ENCODE results near the gene ZIC4. TPM values are rescaled to one million over a fixed set of nuclear protein-coding genes. Genes with fewer than 3 reads are reported as not detected.

Gene ZIC4
- total RNA-seq, 1 donor from 2014 or later = not detected

DNA sequence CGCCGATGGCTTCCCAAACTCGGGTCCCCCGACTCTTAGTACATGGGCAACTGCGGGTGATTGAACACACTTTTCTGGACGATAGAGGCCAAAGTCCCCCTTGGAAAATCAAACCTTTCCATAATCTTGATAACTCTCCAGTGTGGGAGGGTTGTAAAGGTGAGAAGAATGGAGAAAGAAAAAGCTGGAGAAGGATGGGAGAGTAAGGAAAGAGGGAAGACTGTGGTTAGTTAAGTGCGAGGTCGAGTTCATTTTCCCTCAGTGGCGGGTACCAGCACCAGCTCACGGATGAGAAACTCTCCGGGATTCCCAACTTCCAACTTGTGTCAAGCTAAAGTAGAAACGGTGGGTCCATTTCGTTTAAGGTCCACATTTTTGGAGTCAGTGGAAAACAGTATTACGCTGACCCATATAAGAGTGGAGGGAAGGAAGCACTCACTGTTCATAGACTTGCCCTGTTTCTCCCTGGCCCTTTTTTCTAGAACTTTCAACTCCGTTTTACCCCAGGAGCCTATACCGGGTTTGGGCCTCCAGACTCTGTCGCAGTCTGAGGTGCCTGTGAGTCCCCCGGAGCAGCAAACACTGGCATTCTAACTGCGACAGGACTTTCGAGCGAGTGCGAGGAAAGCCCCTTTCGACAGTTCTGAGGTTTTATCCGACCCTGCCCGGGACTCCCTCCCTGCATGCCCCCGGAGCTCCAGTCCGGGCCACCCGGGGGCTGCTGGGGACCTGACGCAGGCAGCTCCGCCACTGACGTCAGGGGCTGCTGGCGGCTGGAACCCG is 17.6 kb upstream of the ZIC4 start:
- no peaks in the 10 kb centered on the region for H3K9me3 ChIP-seq
- TF ChIP-seq, protein P1, sequence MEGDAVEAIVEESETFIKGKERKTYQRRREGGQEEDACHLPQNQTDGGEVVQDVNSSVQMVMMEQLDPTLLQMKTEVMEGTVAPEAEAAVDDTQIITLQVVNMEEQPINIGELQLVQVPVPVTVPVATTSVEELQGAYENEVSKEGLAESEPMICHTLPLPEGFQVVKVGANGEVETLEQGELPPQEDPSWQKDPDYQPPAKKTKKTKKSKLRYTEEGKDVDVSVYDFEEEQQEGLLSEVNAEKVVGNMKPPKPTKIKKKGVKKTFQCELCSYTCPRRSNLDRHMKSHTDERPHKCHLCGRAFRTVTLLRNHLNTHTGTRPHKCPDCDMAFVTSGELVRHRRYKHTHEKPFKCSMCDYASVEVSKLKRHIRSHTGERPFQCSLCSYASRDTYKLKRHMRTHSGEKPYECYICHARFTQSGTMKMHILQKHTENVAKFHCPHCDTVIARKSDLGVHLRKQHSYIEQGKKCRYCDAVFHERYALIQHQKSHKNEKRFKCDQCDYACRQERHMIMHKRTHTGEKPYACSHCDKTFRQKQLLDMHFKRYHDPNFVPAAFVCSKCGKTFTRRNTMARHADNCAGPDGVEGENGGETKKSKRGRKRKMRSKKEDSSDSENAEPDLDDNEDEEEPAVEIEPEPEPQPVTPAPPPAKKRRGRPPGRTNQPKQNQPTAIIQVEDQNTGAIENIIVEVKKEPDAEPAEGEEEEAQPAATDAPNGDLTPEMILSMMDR (IDR thresholded peaks at IDR 0.05) = no peak
- no peak overlapping the region for H3K27ac ChIP-seq
- H3K4me1 ChIP-seq = peaks cover 12% of the 10 kb centered on the region
- ATAC-seq (no peak), DNase-seq (no peak)
- H3K36me3 ChIP-seq = no peaks in the 10 kb centered on the region
- H3K27me3 ChIP-seq (ENCODE audit: low read depth) = peaks cover 77% of the 10 kb centered on the region
- intact Hi-C loops (cut with DNase I) = no loop called here
- H3K4me3 ChIP-seq = no peak overlapping the region

DNA sequence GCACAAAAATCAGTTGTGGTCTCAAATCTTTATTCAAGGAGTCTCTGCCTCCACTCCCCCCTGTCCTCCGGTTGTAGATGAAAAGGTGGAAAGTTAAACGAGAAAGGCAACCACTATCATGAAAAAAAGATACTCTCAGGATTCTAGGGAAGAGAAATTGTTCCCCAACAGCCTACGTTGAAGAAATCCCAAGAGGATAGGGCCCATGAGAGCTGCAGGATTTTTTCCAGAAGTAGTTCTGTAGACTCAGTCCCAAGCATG is 17.1 kb upstream of the ZIC4 start:
- DNase-seq (no peak), ATAC-seq (no peak)
- H3K4me3 ChIP-seq = no peak overlapping the region
- H3K36me3 ChIP-seq = no peaks in the 10 kb centered on the region
- intact Hi-C loops (cut with DNase I) = no loop called here
- H3K9me3 ChIP-seq = no peaks in the 10 kb centered on the region
- no peak overlapping the region for H3K27ac ChIP-seq
- H3K27me3 ChIP-seq (ENCODE audit: low read depth) = peaks cover 83% of the 10 kb centered on the region
- TF ChIP-seq, protein P1 (IDR thresholded peaks at IDR 0.05) = no peak
- peaks cover 15% of the 10 kb centered on the region for H3K4me1 ChIP-seq

DNA sequence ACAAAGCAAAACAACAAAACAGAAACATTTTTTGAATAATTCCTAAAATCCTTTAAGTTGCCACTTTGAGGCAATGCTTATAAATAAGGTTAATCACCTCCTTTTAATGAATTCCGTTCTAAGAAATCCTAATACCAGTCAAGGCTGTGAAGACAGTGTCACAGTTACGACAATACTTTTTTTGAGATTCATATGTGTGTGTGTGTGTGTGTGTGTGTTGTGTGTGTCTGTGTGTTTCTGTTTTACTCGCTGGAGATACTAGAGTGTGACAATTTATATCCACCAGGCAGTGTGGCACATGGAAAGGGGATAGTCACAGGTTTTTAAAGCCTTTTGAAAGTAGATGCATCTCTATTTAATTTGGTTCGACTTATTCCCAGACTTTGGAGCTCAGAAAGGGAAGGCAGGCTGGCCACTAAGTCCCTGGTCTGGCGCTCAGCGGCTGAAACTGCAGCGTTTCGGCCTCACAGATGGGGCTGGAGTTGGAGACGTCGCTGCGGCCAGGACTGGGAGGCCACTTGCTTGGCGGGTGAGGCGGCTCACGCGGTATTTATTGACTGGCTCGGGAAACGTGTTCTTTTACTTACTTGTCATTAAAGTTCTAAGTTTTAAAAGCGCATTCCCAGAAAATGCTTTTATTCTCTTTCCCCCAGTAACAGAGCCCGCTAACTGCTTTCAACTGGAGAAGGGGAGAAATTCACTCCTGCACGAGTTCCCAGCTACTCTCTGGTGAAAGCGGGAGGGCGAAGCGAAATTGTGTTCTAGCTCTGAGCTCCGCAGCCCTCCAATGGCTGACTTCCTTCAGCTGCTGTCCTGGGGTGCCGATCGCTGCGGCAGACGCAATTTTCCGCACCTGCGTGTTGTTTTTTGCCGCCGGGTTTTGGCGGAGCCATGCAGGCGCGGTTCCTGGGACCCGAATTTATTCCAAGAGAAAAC is 16.5 kb upstream of the ZIC4 start:
- DNase-seq (no peak), ATAC-seq (no peak)
- H3K27me3 ChIP-seq (ENCODE audit: low read depth) = peaks cover 89% of the 10 kb centered on the region
- H3K9me3 ChIP-seq = no peaks in the 10 kb centered on the region
- no peaks in the 10 kb centered on the region for H3K36me3 ChIP-seq
- intact Hi-C loops (cut with DNase I) = no loop called here
- no peak overlapping the region for H3K27ac ChIP-seq
- H3K4me3 ChIP-seq = no peak overlapping the region
- peaks cover 15% of the 10 kb centered on the region for H3K4me1 ChIP-seq
- TF ChIP-seq, protein P1 (IDR thresholded peaks at IDR 0.05) = no peak

DNA sequence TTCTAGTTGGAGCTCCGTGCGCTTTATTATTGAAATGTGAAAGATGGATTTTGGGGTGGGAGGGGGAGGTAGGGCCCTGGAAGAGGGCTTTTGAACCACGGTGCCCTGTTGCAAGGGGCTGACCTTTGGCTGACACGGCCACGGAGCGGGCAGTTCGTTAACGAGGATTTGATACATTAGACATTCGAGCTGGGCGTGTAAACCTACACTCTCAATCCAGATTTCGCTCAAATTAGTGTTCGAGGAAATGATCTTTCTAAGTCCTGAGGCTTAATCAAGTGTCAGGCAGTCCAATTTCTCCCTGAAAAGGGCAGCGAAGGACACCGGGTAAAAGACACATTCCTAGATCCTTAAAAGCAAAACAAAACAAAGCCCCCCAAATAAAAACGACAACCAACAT is 15.9 kb upstream of the ZIC4 start:
- H3K4me1 ChIP-seq = peaks cover 15% of the 10 kb centered on the region
- peaks cover 94% of the 10 kb centered on the region for H3K27me3 ChIP-seq (ENCODE audit: low read depth)
- no peak overlapping the region for H3K4me3 ChIP-seq
- TF ChIP-seq, protein P1 (IDR thresholded peaks at IDR 0.05) = no peak
- intact Hi-C loops (cut with DNase I) = no loop called here
- no peak overlapping the region for H3K27ac ChIP-seq
- H3K9me3 ChIP-seq = no peaks in the 10 kb centered on the region
- no peak for ATAC-seq
- H3K36me3 ChIP-seq = no peaks in the 10 kb centered on the region
- no peak for DNase-seq

DNA sequence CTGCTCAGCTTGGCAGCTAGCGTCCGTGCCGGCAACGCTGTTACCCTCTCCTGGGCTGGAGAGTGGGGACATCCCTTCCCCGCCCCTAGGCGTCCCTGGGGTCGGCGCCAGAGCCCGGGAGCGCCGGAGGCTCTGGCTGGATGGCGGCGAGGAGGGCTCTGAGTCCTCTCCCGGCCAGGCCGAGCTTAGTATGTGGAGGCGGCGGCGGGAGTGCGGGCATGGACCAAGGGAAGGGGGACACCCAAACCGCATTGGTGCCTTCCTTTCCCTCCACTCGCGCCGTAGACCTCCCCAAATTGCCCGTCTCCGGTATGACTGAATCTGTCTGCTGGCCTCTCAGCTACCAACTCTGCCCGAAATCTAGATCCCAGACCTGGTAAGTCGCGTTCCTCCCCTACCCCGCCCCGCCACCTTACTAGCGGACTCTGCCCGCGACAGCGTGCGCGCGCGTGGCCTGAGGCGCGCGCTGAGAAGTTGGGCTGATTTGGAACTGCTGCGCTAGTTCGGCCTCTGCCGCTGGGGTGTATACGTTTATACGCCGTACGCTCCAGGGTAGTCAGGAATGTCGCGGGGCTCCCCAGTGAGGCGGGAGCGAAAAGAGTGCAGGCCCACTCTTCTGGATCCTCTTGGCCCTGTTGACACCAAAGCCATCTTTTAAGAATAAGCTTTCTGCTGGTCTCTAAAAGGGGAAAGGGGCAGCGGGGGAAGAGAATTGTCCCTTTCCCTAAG is 15.0 kb upstream of the ZIC4 start:
- no peak for ATAC-seq
- H3K27ac ChIP-seq = no peak overlapping the region
- DNase-seq = no peak
- intact Hi-C loops (cut with DNase I) = no loop called here
- peaks cover 97% of the 10 kb centered on the region for H3K27me3 ChIP-seq (ENCODE audit: low read depth)
- TF ChIP-seq, protein P1 (IDR thresholded peaks at IDR 0.05) = no peak
- peaks cover 15% of the 10 kb centered on the region for H3K4me1 ChIP-seq
- no peak overlapping the region for H3K4me3 ChIP-seq
- no peaks in the 10 kb centered on the region for H3K9me3 ChIP-seq
- H3K36me3 ChIP-seq = no peaks in the 10 kb centered on the region
